GM19238 (cell line): ENCODE data around the gene PPP1R1B.

ENCODE experiments used
- DNase-seq: peaks from one replicate; pipeline ENCODE4 v3.0.0; 2011; ENCODE audit warnings: low spot score; ENCODE audit not compliant: insufficient read length

PPP1R1B gene

DNA sequence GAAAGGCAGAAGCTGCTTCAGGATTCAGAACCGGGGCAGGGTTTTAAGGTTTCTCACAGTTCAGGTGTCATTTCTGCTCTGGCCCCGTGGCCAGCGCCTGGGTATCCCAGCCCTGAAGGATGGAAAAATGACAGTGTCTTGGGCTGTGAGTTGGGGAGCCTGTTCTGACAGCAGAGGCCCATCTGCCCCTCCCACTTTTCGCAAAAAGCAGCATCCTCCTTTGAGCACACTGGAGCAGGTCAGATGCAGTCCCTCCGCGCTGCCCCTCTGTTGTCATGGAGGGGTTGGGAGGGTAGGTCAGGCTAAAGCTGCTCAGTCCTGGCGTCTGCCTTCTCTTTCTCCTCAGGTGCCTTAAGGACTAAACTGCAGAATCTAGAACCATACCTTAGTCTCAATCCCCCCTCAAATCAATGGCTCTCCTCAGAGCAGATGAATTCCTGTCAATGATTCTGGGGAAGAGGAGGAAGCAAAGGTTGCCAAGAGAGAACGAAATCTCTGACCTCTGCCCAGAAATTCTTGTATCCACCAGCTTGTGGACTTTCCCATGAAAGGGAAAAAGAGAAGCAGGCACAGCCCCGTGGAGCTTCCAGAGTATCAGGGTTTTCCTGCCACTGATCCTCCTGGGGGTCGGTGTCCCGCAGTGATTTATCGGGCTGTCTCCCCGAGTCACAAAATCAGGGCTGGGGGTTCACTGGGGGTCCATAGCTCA, 26.3 kb upstream of the PPP1R1B start:
- DNase-seq: no peak

GRCh38 chr17:39600997-39601597, 25.7 kb upstream of the PPP1R1B start:
- no peak for DNase-seq

DNA sequence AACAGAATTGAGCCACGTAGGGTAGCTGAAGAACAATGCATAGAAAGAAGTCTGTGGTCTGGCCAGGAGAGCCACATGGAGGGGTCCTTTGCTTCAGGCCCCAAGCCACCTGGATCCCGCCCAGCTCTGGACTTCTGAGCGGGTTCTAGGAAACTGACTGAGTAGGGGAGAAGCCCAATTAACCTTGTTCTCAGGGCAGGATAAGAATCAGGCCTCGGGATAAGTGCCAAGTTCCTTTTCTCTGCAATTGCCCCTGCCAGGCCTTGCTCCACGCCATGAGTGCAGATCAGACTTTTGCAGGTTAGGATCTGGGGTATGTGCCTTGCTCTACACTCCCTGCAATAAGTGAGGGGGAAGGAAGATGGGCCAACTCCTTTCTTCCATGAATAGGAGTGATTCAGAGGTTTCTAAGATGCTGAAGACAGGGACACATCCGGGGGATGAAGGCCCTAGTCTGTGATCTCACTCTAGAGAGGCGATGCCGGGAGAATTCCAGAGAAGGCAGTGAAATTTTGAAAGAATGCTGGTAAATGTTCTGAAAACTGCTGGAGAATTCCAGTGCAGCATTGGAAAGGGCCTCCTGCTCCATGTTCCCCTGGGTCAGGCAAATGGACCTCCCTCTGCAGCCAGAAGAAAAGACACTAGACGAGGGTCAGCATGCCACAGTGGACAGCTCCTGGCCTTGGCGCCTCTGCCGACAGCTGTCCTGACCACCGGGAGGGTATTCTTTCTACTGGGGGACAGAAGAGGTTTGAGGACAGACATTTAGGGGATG, 24.8 kb upstream of the PPP1R1B start:
- no peak for DNase-seq

DNA sequence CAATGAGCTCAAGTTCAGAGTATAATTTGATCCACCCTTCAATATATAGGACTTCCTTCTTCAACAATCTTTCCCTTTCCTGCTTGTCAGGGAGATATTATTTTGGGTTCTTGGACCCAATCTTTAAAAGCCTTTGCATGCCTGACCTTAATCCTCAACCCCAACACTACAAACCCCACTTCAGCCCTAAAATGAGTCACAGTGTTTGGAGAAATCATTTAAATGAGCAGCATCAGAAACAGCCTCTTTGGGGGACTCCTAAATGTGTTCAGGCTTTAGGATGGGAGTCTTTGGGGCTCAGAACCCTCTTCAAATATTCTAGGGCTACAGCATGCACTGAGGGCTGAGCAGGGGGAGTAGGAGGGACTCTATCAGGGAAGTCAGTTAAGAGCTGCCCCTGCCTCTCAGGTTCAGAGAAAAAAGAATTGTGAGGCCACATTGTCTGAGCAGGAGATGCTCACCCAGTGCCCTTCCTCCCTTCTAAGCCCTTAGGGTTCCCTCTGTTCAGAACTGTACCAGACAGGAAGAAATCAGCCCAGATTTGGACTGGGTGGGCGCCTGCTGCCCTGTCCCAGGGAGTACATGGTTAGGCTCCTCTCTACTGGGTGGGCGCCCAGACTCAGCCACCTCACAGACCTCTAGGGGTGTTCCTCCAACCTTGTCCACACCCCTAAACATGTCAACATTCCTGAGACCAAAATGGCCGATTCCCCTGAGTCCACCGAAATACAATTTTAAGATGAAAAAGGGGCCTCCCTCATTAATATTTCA, 24.0 kb upstream of the PPP1R1B start:
- DNase-seq: no peak

GRCh38 chr17:39603304-39604016, 23.3 kb upstream of the PPP1R1B start:
- DNase-seq: no peak

GRCh38 chr17:39604911-39605491, 21.8 kb upstream of the PPP1R1B start:
- no peak for DNase-seq

GRCh38 chr17:39605492-39606433, 21.0 kb upstream of the PPP1R1B start:
- no peak for DNase-seq

DNA sequence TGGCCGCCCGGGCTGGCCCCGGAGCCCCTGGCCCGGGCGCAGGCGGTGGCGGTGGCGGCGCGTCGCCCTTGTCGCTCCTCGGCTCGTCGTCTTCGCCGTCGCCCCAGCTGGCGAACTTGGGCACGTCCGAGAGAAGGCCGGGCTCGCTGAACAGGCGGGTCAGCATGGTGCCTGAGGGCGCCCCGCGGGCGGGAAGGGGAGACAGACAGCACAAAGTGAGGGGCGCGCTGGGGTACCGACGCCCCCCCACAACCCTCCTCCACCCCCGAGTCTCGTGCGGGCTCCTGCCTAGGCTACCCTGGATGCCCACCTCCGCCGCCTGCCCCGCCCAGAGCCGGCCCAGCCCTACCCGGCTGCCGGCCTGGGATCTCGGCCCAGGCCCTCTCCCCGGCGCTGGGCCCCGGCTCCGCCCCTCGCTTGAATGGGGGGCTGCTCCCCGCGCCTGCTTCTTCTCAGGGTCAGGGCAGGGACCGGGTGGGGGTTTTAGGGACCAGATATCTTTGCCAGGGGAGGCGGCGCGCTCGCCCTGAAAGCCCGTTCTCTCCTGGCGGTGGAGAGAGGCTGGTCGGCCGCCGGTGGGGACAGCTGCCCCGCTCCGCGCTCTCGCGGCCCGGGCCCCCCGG, 20.2 kb upstream of the PPP1R1B start:
- DNase-seq: no peak

GRCh38 chr17:39607057-39607850, 19.5 kb upstream of the PPP1R1B start:
- no peak for DNase-seq

DNA sequence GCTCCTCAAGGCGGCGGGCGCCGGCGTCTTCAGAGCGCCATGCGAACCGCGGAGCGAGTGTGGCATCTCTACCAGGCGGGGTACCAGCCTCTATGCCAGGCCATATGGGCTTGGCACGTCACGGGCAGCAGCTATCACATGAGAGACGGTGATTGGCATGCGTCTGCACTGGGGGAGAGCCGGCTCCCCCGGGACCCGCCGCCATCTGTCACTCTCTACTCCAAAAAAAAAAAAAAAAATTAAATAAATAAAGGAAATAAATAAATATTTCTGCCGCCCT, 19.0 kb upstream of the PPP1R1B start, which contains the start of gene NEUROD2:
Gene NEUROD2 (minus strand): TSS at position 70 of the 280 bp plus-strand sequence. CDS start 1,321 bp downstream, outside the sequence.
- no peak for DNase-seq

DNA sequence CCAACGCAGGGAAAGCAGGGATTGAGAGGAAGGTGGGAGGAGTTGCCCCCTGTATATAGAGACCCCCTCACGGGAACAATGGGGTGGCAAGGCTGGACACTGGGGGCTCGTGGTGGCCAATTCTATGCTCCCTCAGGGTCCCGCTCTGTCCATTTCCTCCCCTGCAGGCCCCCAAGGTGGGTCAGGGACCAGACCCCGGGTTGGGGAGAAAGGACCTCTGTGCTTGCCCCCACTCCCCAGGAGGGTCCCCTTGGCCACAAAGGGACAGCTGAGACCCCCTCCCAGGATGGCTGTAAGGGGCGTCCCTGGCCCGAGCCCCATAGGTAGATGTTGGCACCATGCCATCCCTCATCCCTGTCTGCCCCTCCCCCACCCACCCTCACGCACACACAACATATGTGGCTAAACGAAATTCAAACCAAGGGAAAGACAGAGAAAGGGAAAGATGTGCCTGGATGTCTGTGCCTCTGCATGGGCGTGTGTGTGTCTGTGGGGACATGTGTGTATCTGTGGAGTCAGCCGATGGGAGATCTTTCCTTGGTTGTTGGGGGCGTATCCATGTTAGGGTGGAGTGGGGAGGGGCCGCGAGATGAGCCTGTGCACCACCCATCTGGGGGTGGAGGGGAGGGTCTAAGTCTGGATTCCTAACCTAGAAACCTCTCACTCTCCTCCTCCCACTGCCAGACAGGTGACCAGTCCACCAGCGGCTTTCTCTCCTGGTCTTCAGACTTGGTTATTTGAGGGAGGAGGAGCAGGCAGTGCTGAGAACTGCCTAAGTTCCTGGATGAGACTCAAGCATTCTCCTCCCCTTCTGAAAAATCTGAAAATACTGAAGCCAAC, 18.4 kb upstream of the PPP1R1B start:
- DNase-seq: no peak

DNA sequence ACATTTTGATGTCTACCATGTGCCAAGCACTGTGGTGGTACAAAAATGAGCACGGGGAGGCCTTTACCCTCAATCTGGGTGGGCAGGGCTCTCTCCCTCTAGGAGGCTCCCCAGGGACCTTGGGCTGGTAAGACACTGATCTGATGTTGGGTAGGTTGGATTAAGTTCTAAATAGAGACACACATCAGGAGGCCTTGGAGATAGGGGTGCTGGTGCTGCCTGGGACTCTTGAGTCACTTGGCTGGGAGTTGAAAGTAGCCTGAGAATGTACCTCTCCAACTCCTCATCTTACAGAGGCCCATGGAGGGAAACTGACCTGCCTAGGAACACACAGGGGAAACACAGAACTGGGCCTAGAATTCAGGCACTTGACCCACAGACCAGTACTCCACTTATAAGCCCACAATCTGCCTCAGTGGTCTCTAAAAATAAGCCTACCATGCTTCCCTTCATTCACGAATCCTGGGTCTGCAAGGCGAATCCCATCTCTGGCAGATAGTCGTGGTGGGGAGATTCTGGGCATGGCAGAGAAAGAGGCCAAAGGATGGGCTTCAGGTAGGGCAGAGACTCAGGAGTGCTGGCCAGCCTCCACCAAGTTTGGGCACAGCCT, 17.2 kb upstream of the PPP1R1B start:
- DNase-seq: no peak

GRCh38 chr17:39611401-39612112, 15.2 kb upstream of the PPP1R1B start:
- no peak for DNase-seq

DNA sequence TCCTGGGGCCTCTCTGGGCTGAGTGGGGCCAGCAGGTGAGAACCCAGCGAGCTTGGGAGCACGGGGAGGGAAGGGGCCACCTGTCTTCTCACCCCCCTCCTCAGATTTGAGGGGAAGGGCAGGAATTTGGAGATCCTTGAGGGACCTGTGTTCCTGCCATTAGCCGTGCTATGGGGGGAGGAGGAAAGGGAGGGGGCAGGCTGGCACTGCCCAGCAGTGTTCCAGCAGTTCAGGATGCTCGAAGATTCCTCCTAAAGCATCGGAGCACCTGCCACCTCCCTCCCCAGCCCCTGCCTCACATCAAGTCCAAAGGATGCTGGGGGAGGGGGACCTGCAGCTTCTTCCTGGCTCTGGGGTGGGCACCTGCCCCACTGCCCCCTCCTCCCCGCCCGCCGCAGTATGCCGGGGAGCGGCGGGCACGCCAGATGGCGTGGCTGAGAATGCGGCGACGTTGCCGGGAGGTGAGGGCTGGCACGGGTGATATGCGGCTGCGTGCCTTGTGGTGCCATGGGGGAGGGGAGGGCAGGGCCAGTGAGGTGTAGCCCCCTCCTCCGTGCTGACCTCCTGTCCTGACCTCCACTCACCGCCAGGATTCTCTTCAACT, 14.4 kb upstream of the PPP1R1B start:
- DNase-seq: no peak

DNA sequence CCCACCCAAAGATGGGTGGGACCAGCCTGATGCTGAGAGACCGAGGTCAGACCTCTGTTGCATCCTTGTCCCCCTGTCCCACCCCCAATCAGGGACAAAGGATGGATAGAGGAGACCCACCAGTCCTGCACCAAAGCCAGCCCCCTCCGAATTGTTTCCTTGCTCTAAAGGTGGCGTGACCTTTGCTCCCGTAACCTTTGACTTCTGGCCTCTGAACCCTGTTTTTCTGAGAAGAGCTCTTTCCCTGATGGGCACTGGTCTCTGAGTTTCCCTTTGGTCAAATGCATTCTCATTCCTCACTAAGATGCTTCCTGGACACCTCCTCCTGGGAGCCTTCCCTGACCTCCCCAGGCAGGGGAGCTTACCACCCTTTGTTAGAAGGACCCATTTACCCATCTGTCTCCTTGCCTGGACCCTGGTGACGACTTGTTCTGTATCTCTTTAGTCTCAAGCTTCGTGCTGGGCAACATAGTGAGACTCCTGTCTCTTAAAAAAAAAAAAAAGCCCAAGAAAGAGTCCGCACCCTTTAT, 13.8 kb upstream of the PPP1R1B start:
- DNase-seq: no peak
